Cardiac muscle cell (in vitro differentiated cells and primary cell): Measurements from ENCODE around the gene CFHR4. TPM values are rescaled to one million over a fixed set of nuclear protein-coding genes. Genes with fewer than 3 reads are reported as not detected.

Source experiments
- DNase-seq, 2 donors: peaks; one replicate each; pipeline versions ENCODE4 v3.0.0 to v3.0.0-alpha.2; 2010 to 2017; ENCODE audit warnings: low read depth in 1 of 2, low spot score in 1 of 2
- H3K27ac ChIP-seq: fragments of 200-600 bp; sonication (generic); 2 replicates; pipeline ENCODE4 v1.5.1; 2016
- H3K27me3 ChIP-seq: fragments of 200-600 bp; sonication (generic); 2 replicates; pipeline ENCODE4 v1.6.0; 2016; ENCODE audit warnings: control low read depth
- H3K36me3 ChIP-seq: fragments of 200-600 bp; sonication (generic); 2 replicates; pipeline ENCODE4 v1.5.1; 2016; ENCODE audit warnings: control low read depth
- H3K4me1 ChIP-seq: fragments of 200-600 bp; sonication (generic); 2 replicates; pipeline ENCODE4 v1.8.1; 2017; ENCODE audit warnings: low read depth, mild to moderate bottlenecking, mixed run types
- H3K4me3 ChIP-seq: fragments of 200-600 bp; sonication (generic); 2 replicates; pipeline ENCODE4 v1.5.1; 2016; ENCODE audit warnings: mild to moderate bottlenecking
- H3K9me3 ChIP-seq: fragments of 200-600 bp; sonication (generic); 2 replicates; pipeline ENCODE4 v1.5.1; 2017; ENCODE audit warnings: low read depth, mild to moderate bottlenecking, control low read depth
- CTCF ChIP-seq: IDR thresholded peaks from 2 replicates; pipeline ENCODE4 v1.5.1; 2012; ENCODE audit warnings: low read depth, mild to moderate bottlenecking, low read length
- polyA plus RNA-seq: library from polyadenylated mRNA; unstranded; fragments of >200 nt; fragmentation: Nextera tagmentation; extraction: Ambion mirVana; gene quantifications from 2 replicates; pipeline ENCODE4 v1.2.1, GENCODE V29; 2016
- total RNA-seq: library from RNA; depleted of rRNA; stranded (reverse); fragments of >200 nt; gene quantifications from 2 replicates; pipeline ENCODE4 v1.2.3, GENCODE V29; 2016

CFHR4 gene
- total and polyA plus RNA-seq, 2 experiments from 2014 or later: not detected

GRCh38 chr1:196954778-196955177 is 66.9 kb downstream of the CFHR4 start:
- H3K27me3 ChIP-seq: no peaks in the 10 kb centered on the region
- no peak for TF ChIP-seq CTCF
- DNase-seq: no peak
- H3K4me3 ChIP-seq: no peak overlapping the region
- H3K4me1 ChIP-seq: no peaks in the 10 kb centered on the region
- no peaks in the 10 kb centered on the region for H3K9me3 ChIP-seq
- H3K36me3 ChIP-seq: no peaks in the 10 kb centered on the region
- no peak overlapping the region for H3K27ac ChIP-seq

- Histone ChIP-seq H3K27ac (no peak overlapping the region), H3K4me3 (no peak overlapping the region), H3K27me3 (no peaks in the 10 kb centered on the region), H3K9me3 (no peaks in the 10 kb centered on the region), H3K4me1 (no peaks in the 10 kb centered on the region), H3K36me3 (no peaks in the 10 kb centered on the region)
- TF ChIP-seq CTCF: no peak
- no peak for DNase-seq
These were observed 68.1 kb downstream of the CFHR4 start for GRCh38 chr1:196955926-196956325.

GRCh38 chr1:196960854-196961253 is 73.0 kb downstream of the CFHR4 start:
- H3K4me3 ChIP-seq: no peak overlapping the region
- H3K9me3 ChIP-seq: no peaks in the 10 kb centered on the region
- no peaks in the 10 kb centered on the region for H3K36me3 ChIP-seq
- no peak for DNase-seq
- H3K4me1 ChIP-seq: no peaks in the 10 kb centered on the region
- no peak overlapping the region for H3K27ac ChIP-seq
- no peaks in the 10 kb centered on the region for H3K27me3 ChIP-seq
- no peak for TF ChIP-seq CTCF

Other genes starting within 250 kb of the CFHR4 start
- gene CFH, start 236.0 kb upstream of the CFHR4 start, total RNA-seq: 0.09 and 0.18 TPM in 2 replicates
- 0.09 TPM in 1 of 2 replicates, not detected in the other for gene CFH, start 236.0 kb upstream of the CFHR4 start, polyA plus RNA-seq
- 0.07 and 0.39 TPM in 2 replicates for gene CFHR3, start 113.2 kb upstream of the CFHR4 start, total RNA-seq
- not detected in 2 replicates for gene CFHR3, start 113.2 kb upstream of the CFHR4 start, polyA plus RNA-seq
- 0.25 TPM in 1 of 2 replicates, not detected in the other for gene CFHR1, start 68.3 kb upstream of the CFHR4 start, total RNA-seq
- not detected in 2 replicates for gene CFHR1, start 68.3 kb upstream of the CFHR4 start, polyA plus RNA-seq
- not detected in 2 replicates for gene CFHR2, start 55.7 kb downstream of the CFHR4 start, total RNA-seq
- not detected in 2 replicates for gene CFHR2, start 55.7 kb downstream of the CFHR4 start, polyA plus RNA-seq
- gene CFHR5, start 89.5 kb downstream of the CFHR4 start, total RNA-seq: 0.39 TPM in 1 of 2 replicates, not detected in the other
- gene CFHR5, start 89.5 kb downstream of the CFHR4 start, polyA plus RNA-seq: not detected in 2 replicates
- not detected in 2 replicates for gene F13B, start 179.2 kb downstream of the CFHR4 start, total RNA-seq
- gene F13B, start 179.2 kb downstream of the CFHR4 start, polyA plus RNA-seq: not detected in 2 replicates